Activated T-cell treated with anti-CD3 and anti-CD28 coated beads for 24 hours (primary cell): Measurements from ENCODE around the gene RAB13.

ENCODE experiments used
- DNase-seq: peaks from one replicate; pipeline ENCODE4 v3.0.0-alpha.2; 2020; ENCODE audit warnings: low read depth

Gene RAB13

GRCh38 chr1:153977250-153978240 is 8.6 kb downstream of the RAB13 start, which contains the start of gene JTB:
Gene JTB (minus strand): TSS chr1:153977674. CDS start chr1:153977252, 422 bp downstream.
- peak; percentile 81 for DNase-seq

- no peak for DNase-seq
Measured at GRCh38 chr1:153976819-153977249, 9.3 kb downstream of the RAB13 start.

GRCh38 chr1:153973525-153973924 is 12.6 kb downstream of the RAB13 start:
- no peak for DNase-seq

- no peak for DNase-seq
Measured at GRCh38 chr1:153973071-153973470, 13.1 kb downstream of the RAB13 start.

GRCh38 chr1:153970346-153970745 is 15.8 kb downstream of the RAB13 start:
- no peak for DNase-seq

- DNase-seq, result no peak
Measured at GRCh38 chr1:153968972-153969371, 17.2 kb downstream of the RAB13 start.

GRCh38 chr1:153968408-153968807 is 17.7 kb downstream of the RAB13 start:
- DNase-seq, result no peak

GRCh38 chr1:153968000-153968363 is 18.2 kb downstream of the RAB13 start:
- DNase-seq, result no peak

GRCh38 chr1:153967107-153967999 is 18.8 kb downstream of the RAB13 start, which contains the start of gene CREB3L4:
Gene CREB3L4 (plus strand): TSS chr1:153967902. CDS start chr1:153968526, 624 bp downstream.
- peak; percentile 79 for DNase-seq

GRCh38 chr1:153963850-153964331 is 22.2 kb downstream of the RAB13 start:
- DNase-seq, result no peak

- DNase-seq, result peak; percentile 93
Measured at GRCh38 chr1:153963030-153963849, 22.9 kb downstream of the RAB13 start, which contains the start of gene SLC39A1. Gene SLC39A1 (minus strand): TSS chr1:153963537. CDS start chr1:153962715, 822 bp downstream.

GRCh38 chr1:153962088-153963029 is 23.8 kb downstream of the RAB13 start:
- DNase-seq, result no peak

GRCh38 chr1:153961421-153961820 is 24.7 kb downstream of the RAB13 start:
- no peak for DNase-seq

- no peak for DNase-seq
Measured at GRCh38 chr1:153960206-153960605, 25.9 kb downstream of the RAB13 start.

GRCh38 chr1:153959454-153959853 is 26.7 kb downstream of the RAB13 start:
- no peak for DNase-seq

GRCh38 chr1:153958961-153959260 is 27.2 kb downstream of the RAB13 start:
- DNase-seq, result no peak

GRCh38 chr1:153958111-153958960 is 27.8 kb downstream of the RAB13 start, which contains the start of gene CRTC2:
Gene CRTC2 (minus strand): TSS chr1:153958612. CDS start chr1:153958497, 115 bp downstream.
- peak; percentile 95 for DNase-seq

GRCh38 chr1:153957744-153958110 is 28.4 kb downstream of the RAB13 start:
- DNase-seq, result no peak

GRCh38 chr1:153956997-153957715 is 29.0 kb downstream of the RAB13 start:
- no peak for DNase-seq
